Activated B cell treated with CpG ODN at 0.5 μM for 24 hours (primary cell): Measurements from ENCODE around the gene NMNAT2. TPM values are rescaled to one million over a fixed set of nuclear protein-coding genes. Genes with fewer than 3 reads are reported as not detected.

Experiments used
- ATAC-seq: fragments of 200-7000 bp; cut with Tn5 transposase; one replicate; pipeline ENCODE4 v1.10.0; 2021; ENCODE audit warnings: low read depth, mild to moderate bottlenecking, moderate library complexity
- CTCF ChIA-PET: fragments of 350-600 bp; sonication (Branson Sonifier 250); formaldehyde crosslinking; loops from one replicate; lab custom pipeline; 2021; ENCODE audit warnings: antibody characterized with exemption; lab: Charles Lee
- POLR2A ChIA-PET: fragments of 350-600 bp; sonication (Branson Sonifier 250); formaldehyde crosslinking; loops from one replicate; lab custom pipeline; 2021; ENCODE audit warnings: antibody characterized with exemption; lab: Charles Lee
- DNase-seq: peaks from one replicate; pipeline ENCODE4 v3.0.0; 2022
- H3K27ac Mint-ChIP-seq: one replicate; pipeline ENCODE4 v1.8.0; 2020; ENCODE audit warnings: mixed read lengths
- H3K27me3 Mint-ChIP-seq: one replicate; pipeline ENCODE4 v1.8.0; 2021; ENCODE audit warnings: mixed read lengths
- H3K36me3 Mint-ChIP-seq: one replicate; pipeline ENCODE4 v1.8.0; 2021; ENCODE audit warnings: low read depth, mixed read lengths
- H3K4me1 Mint-ChIP-seq: one replicate; pipeline ENCODE4 v1.8.0; 2021; ENCODE audit warnings: mixed read lengths
- H3K4me3 Mint-ChIP-seq: one replicate; pipeline ENCODE4 v1.8.0; 2020; ENCODE audit warnings: mild to moderate bottlenecking, mixed read lengths
- H3K9me3 Mint-ChIP-seq: one replicate; pipeline ENCODE4 v1.8.0; 2020; ENCODE audit warnings: mixed read lengths
- CTCF ChIP-seq: fragments of 200-600 bp; IDR thresholded peaks from one replicate; pipeline ENCODE4 v1.8.0; 2022; ENCODE audit warnings: antibody characterized with exemption, mild to moderate bottlenecking
- intact Hi-C: fragments of 100-400 bp; cut with micrococcal nuclease; formaldehyde crosslinking; loops from one replicate; pipeline ENCODE4 v1.15.1; 2024
- total RNA-seq: library from RNA; stranded (reverse); gene quantifications from 2 replicates; pipeline ENCODE4 v1.2.3, GENCODE V29; 2022

The NMNAT2 gene
- total RNA-seq, 1 donor from 2014 or later: not detected

DNA sequence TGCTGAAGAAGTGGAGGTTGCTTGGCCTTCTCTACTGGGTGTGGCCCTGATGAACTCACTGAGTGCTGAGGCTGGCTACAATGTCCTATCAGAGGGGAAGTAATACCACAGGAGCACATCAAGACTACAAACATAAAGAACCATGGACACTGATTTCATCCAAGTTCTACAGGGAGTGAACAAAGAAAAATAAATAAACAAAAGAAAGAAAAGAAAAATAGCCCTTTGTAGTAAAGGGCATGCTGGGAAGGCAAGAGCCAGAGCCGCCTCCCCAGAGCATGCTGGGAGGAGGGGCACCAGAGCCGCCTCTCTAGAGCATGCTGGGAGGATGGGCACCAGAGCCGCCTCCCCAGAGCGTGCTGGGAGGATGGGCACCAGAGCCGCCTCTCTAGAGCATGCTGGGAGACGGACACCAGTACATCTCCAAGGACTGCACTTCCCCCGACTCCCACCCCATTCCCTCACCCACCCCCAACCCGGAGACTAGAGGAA lies 166.2 kb downstream of the NMNAT2 start:
- no peak for TF ChIP-seq CTCF
- Mint-ChIP-seq H3K36me3 (no peaks in the 10 kb centered on the region), H3K4me1 (no peaks in the 10 kb centered on the region), H3K27ac (no peak overlapping the region), H3K9me3 (no peaks in the 10 kb centered on the region), H3K27me3 (peaks cover 24% of the 10 kb centered on the region), H3K4me3 (no peak overlapping the region)
- DNase-seq: no peak
- CTCF ChIA-PET: no interaction called here
- intact Hi-C loops: no loop called here
- POLR2A ChIA-PET: no interaction called here
- ATAC-seq: no peak

DNA sequence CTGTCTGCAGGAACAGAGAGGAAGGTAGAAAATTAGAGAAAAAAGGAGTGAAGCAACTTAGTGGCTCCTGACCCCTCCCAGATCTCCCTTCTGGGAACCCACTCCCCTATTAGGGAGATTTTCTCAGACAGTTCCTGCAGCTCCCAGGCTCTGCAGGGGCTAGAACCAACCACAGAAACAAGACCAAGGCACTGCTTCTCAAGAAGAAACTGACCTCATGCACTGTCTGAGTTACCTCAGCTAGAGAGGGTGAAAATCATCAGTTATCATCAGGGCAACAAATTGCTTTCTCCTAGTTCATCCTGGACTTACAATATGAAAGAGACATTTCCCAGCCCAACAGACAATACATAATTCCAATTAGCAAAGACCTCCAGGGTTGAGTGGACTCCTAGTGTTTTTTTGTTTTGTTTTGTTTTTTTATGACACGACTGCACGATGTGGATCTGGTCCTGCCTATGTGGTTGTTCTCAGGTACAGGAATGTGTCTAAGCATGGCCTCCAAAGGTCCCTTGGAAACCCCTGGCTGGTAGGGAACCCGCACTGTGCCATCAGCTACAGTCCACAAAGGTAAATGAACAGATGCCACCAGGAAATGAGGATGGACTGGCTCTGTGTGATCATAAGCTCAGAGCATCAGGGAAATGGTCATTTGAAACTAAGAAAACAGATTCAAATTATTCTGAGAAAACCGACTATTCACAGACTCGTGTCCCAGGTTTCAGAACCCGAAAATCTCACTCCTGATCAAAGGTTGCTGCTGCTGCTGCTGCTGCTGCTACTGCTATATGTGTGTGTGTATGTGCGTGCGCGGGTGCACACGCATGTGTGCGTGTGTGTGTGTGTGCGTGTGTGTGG lies 166.8 kb downstream of the NMNAT2 start:
- TF ChIP-seq CTCF: no peak
- no peak for DNase-seq
- intact Hi-C loops: no loop called here
- Mint-ChIP-seq H3K4me1 (no peaks in the 10 kb centered on the region), H3K4me3 (no peak overlapping the region), H3K27ac (no peak overlapping the region), H3K9me3 (no peaks in the 10 kb centered on the region), H3K27me3 (peaks cover 23% of the 10 kb centered on the region), H3K36me3 (no peaks in the 10 kb centered on the region)
- POLR2A ChIA-PET: no interaction called here
- no peak for ATAC-seq
- CTCF ChIA-PET: no interaction called here

- ChIA-PET CTCF (no interaction called here), POLR2A (no interaction called here)
- no peaks in the 10 kb centered on the region for H3K36me3 Mint-ChIP-seq
- ATAC-seq: no peak
- H3K9me3 Mint-ChIP-seq: no peaks in the 10 kb centered on the region
- intact Hi-C loops: no loop called here
- DNase-seq: no peak
- no peak overlapping the region for H3K4me3 Mint-ChIP-seq
- no peaks in the 10 kb centered on the region for H3K4me1 Mint-ChIP-seq
- peaks cover 29% of the 10 kb centered on the region for H3K27me3 Mint-ChIP-seq
- H3K27ac Mint-ChIP-seq: no peak overlapping the region
- no peak for TF ChIP-seq CTCF
Measured at GRCh38 chr1:183249941-183250452, 168.2 kb downstream of the NMNAT2 start.

GRCh38 chr1:183248989-183249691 lies 169.0 kb downstream of the NMNAT2 start:
- CTCF ChIA-PET: no interaction called here
- TF ChIP-seq CTCF: no peak
- peaks cover 30% of the 10 kb centered on the region for H3K27me3 Mint-ChIP-seq
- no peaks in the 10 kb centered on the region for H3K9me3 Mint-ChIP-seq
- no peaks in the 10 kb centered on the region for H3K4me1 Mint-ChIP-seq
- intact Hi-C loops: no loop called here
- DNase-seq (no peak), ATAC-seq (no peak)
- POLR2A ChIA-PET: no interaction called here
- no peak overlapping the region for H3K27ac Mint-ChIP-seq
- no peak overlapping the region for H3K4me3 Mint-ChIP-seq
- no peaks in the 10 kb centered on the region for H3K36me3 Mint-ChIP-seq

GRCh38 chr1:183247931-183248330 lies 170.2 kb downstream of the NMNAT2 start:
- Mint-ChIP-seq H3K9me3 (no peaks in the 10 kb centered on the region), H3K36me3 (no peaks in the 10 kb centered on the region), H3K27me3 (peaks cover 31% of the 10 kb centered on the region), H3K4me1 (no peaks in the 10 kb centered on the region), H3K4me3 (no peak overlapping the region), H3K27ac (no peak overlapping the region)
- DNase-seq (no peak), ATAC-seq (no peak)
- CTCF ChIA-PET: no interaction called here
- no peak for TF ChIP-seq CTCF
- POLR2A ChIA-PET: no interaction called here
- intact Hi-C loops: no loop called here
